ENCODE data around the gene MYMK.

DNA sequence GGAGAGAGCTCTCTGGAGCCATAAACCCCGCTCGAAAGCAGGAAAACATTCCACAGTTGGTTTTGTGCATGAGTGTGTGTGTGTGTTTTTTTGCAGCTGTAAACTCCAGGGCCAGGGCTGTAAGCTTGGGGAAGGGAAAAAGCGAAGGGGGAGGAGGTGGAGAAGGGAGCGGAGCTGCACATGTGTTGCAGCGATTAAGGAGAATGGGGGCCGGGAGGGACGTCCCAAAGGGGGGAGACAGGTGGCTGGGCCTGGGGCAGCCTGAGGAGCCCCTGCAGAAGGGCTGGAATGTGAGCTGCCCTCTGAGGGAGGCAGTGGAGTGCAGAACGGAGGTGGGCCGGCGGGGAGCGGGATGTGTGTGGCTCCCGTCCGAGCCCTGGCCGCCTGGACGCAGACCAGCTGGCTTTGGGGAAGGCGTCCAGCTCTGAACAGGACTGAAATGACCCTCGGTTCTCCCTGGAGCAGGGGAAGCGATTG lies 2.7 kb upstream of the MYMK start:
- TF ChIP-seq CTCF (IDR thresholded peaks at IDR 0.05 in 8 of 11, conservative IDR thresholded peaks at IDR 0.05 in 3 of 11) (no peak), POLR2AphosphoS5 (IDR thresholded peaks at IDR 0.05) (peak in 2 of 3 donors; percentile 58)

Measured in spleen (tissue), 7 donors.